Vagina (tissue), 2 donors: Measurements from ENCODE around the gene HAPSTR1. TPM values are rescaled to one million over a fixed set of nuclear protein-coding genes. Genes with fewer than 3 reads are reported as not detected.
A peak's percentile ranks its signal among the peaks of the same experiment; 100 is the strongest.

ENCODE experiments used
- DNase-seq, 2 donors: peaks; one replicate each; pipeline ENCODE4 v3.0.0-alpha.2; 2017; ENCODE audit errors: extremely low spot score in 2 of 2
- H3K27ac ChIP-seq: fragments of 200-600 bp; sonication (generic); one replicate; pipeline ENCODE4 v1.5.1; 2019
- H3K27me3 ChIP-seq: fragments of 200-600 bp; sonication (generic); one replicate; pipeline ENCODE4 v1.5.1; 2019
- H3K36me3 ChIP-seq, 2 donors: fragments of 200-600 bp; sonication (generic); one replicate each; pipeline ENCODE4 v1.5.1; 2017 to 2019
- H3K4me1 ChIP-seq: fragments of 200-600 bp; sonication (generic); one replicate; pipeline ENCODE4 v1.5.1; 2019
- H3K4me3 ChIP-seq, 2 donors: fragments of 200-600 bp; sonication (generic); 1 replicate in 1 of 2; 2 replicates in 1 of 2; pipeline ENCODE4 v1.5.1; 2016 to 2019
- H3K9me3 ChIP-seq: fragments of 200-600 bp; sonication (generic); one replicate; pipeline ENCODE4 v1.5.1; 2019
- POLR2A ChIP-seq, 2 donors: fragments of 450-650 bp; IDR thresholded peaks; one replicate each; pipeline ENCODE4 v1.6.1; 2017; ENCODE audit warnings: antibody characterized with exemption in 2 of 2, mild to moderate bottlenecking in 2 of 2, moderate library complexity in 2 of 2
- POLR2AphosphoS5 ChIP-seq, 2 donors: sonication (generic); formaldehyde crosslinking; IDR thresholded peaks; one replicate each; pipeline ENCODE4 v1.9.0; 2017; ENCODE audit warnings: antibody characterized with exemption in 2 of 2, mild to moderate bottlenecking in 2 of 2, low read depth in 1 of 2; ENCODE audit not compliant: insufficient read depth in 1 of 2
- intact Hi-C: fragments of 100-400 bp; cut with DNase I; formaldehyde crosslinking; loops from one replicate; pipeline ENCODE4 v1.15.1; 2023
- total RNA-seq: library from RNA; depleted of rRNA; stranded (reverse); fragments of >200 nt; gene quantifications from one replicate; pipeline ENCODE4 v1.2.3, GENCODE V29; 2016
- TF ChIP-seq, protein P1 (sequence below), 3 experiments: fragments of 450-650 bp in 2 of 3; fragments of 200-600 bp in 1 of 3; sonication (generic) in 1 of 3; IDR thresholded peaks; one replicate each; pipeline ENCODE4 v1.5.1; 2017 to 2019; ENCODE audit warnings: antibody characterized with exemption in 3 of 3, mild to moderate bottlenecking in 2 of 3, moderate library complexity in 2 of 3

The HAPSTR1 gene
- total RNA-seq, 1 donor from 2014 or later: 33.6 TPM

DNA sequence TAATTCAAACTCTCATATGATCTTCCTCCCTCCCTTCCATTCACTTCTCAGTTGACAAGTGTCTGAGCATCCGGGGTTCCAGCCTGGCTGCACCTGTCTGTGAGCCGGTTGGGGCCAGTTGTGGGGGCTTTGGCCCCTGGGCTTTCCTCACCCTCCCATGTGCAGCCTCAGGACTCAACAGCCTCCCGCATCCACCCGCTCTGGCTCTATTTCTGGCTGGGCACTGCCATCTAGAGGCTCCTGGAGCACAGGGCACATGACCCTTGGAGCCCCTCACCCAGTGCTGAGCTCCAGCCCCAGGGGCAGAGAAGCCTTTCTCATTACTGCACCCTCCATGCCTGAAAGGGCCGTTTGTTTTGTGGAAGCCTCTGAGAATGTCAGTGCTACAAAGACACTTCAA lies 43.3 kb downstream of the HAPSTR1 start:
- H3K4me1 ChIP-seq: peaks cover 9% of the 10 kb centered on the region
- intact Hi-C loops: no loop called here
- H3K4me3 ChIP-seq: no peak overlapping the region
- no peak overlapping the region for H3K27ac ChIP-seq
- DNase-seq: no peak
- H3K36me3 ChIP-seq: no peaks in the 10 kb centered on the region
- no peaks in the 10 kb centered on the region for H3K27me3 ChIP-seq
- no peak for TF ChIP-seq POLR2A (IDR thresholded peaks at IDR 0.05)
- no peak for TF ChIP-seq POLR2AphosphoS5 (IDR thresholded peaks at IDR 0.05; ENCODE audit: insufficient read depth in 1 of 2, low read depth in 1 of 2)
- TF ChIP-seq, protein P1, sequence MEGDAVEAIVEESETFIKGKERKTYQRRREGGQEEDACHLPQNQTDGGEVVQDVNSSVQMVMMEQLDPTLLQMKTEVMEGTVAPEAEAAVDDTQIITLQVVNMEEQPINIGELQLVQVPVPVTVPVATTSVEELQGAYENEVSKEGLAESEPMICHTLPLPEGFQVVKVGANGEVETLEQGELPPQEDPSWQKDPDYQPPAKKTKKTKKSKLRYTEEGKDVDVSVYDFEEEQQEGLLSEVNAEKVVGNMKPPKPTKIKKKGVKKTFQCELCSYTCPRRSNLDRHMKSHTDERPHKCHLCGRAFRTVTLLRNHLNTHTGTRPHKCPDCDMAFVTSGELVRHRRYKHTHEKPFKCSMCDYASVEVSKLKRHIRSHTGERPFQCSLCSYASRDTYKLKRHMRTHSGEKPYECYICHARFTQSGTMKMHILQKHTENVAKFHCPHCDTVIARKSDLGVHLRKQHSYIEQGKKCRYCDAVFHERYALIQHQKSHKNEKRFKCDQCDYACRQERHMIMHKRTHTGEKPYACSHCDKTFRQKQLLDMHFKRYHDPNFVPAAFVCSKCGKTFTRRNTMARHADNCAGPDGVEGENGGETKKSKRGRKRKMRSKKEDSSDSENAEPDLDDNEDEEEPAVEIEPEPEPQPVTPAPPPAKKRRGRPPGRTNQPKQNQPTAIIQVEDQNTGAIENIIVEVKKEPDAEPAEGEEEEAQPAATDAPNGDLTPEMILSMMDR (IDR thresholded peaks at IDR 0.05): peak in 2 of 3 experiments; percentile 12 to 19
- no peaks in the 10 kb centered on the region for H3K9me3 ChIP-seq

DNA sequence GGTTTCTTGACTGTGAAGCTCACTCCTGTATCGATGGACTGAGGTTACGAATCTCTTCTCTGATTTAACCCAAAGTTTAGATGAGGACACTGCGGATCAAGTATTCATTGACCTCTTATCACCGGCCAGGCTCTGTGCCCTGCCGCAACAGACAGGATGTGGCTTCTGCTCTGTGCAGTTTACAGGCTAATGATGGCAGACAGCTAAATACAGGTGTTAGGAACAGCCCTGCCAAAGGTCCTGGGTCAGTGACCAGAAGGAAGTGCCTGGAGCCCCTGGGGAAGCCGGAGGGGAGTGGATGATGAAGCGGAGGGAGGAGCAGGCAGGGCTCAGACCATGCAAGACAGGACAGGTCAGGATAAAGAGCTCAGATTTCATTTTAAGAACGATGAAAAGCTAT lies 44.4 kb downstream of the HAPSTR1 start:
- Histone ChIP-seq H3K4me3 (no peak overlapping the region), H3K36me3 (no peaks in the 10 kb centered on the region), H3K9me3 (no peaks in the 10 kb centered on the region), H3K27ac (no peak overlapping the region), H3K4me1 (peaks cover 9% of the 10 kb centered on the region), H3K27me3 (no peaks in the 10 kb centered on the region)
- DNase-seq: no peak
- intact Hi-C loops: no loop called here
- TF ChIP-seq POLR2AphosphoS5 (IDR thresholded peaks at IDR 0.05; ENCODE audit: insufficient read depth in 1 of 2, low read depth in 1 of 2) (no peak), POLR2A (IDR thresholded peaks at IDR 0.05) (no peak)
- TF ChIP-seq, protein P1 (IDR thresholded peaks at IDR 0.05): no peak

DNA sequence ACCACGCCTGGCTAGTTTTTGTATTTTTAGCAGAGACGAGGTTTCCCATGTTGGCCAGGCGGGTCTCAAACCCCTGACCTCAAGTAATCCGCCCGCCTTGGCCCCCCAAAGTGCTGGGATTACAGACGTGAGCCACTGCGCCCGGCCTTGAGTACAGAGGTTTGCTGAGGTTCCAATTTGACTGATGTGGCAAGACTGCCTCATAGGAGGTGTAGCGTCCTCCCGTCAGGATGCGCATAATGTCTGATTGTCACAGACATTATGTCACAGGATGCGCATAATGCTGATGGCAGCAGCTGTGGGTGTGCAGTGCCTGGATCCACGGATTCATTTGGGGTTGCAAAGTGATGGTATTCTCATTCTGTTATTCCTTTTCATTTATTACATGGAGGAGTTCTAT lies 45.2 kb downstream of the HAPSTR1 start:
- no peaks in the 10 kb centered on the region for H3K36me3 ChIP-seq
- H3K27ac ChIP-seq: no peak overlapping the region
- TF ChIP-seq, protein P1 (IDR thresholded peaks at IDR 0.05): no peak
- TF ChIP-seq POLR2A (IDR thresholded peaks at IDR 0.05): no peak
- TF ChIP-seq POLR2AphosphoS5 (IDR thresholded peaks at IDR 0.05; ENCODE audit: insufficient read depth in 1 of 2, low read depth in 1 of 2): no peak
- intact Hi-C loops: no loop called here
- DNase-seq: no peak
- H3K9me3 ChIP-seq: no peaks in the 10 kb centered on the region
- H3K4me1 ChIP-seq: peaks cover 9% of the 10 kb centered on the region
- no peaks in the 10 kb centered on the region for H3K27me3 ChIP-seq
- H3K4me3 ChIP-seq: no peak overlapping the region

DNA sequence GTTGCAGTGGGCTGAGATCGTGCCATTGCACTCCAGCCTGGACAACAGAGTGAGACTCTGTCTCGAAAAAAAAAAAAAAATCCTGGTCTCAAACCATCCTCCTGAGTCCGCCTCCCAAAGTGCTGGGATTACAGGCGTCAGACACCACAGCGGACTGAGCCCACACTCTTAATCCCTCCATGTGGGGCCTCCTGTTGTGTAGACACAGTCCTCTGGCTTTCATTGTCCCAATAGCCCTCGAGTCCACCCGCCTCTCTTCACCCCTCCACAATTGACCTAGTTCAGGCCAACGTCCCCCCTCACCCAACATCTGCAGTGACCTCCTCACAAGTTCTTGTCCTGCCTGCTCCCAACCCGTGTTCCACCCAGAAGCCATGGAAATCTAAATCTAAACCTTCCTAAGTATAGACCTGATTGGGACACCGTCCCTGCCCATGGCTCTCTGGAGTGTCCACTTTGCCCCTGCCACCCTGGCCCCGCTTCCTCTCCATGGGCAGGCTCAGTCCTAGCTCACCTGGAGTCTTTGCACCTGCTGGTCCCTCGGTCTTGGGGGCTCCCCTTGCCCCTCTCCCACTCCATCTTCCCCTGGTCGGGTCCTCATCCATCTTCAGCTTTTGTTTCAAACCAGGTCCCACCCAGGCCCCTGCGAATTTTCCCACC lies 46.7 kb downstream of the HAPSTR1 start:
- no peak overlapping the region for H3K4me3 ChIP-seq
- intact Hi-C loops: no loop called here
- peaks cover 9% of the 10 kb centered on the region for H3K4me1 ChIP-seq
- no peaks in the 10 kb centered on the region for H3K9me3 ChIP-seq
- no peaks in the 10 kb centered on the region for H3K27me3 ChIP-seq
- no peaks in the 10 kb centered on the region for H3K36me3 ChIP-seq
- DNase-seq: no peak
- no peak overlapping the region for H3K27ac ChIP-seq
- TF ChIP-seq, protein P1 (IDR thresholded peaks at IDR 0.05): no peak
- TF ChIP-seq POLR2A (IDR thresholded peaks at IDR 0.05) (no peak), POLR2AphosphoS5 (IDR thresholded peaks at IDR 0.05; ENCODE audit: insufficient read depth in 1 of 2, low read depth in 1 of 2) (no peak)

DNA sequence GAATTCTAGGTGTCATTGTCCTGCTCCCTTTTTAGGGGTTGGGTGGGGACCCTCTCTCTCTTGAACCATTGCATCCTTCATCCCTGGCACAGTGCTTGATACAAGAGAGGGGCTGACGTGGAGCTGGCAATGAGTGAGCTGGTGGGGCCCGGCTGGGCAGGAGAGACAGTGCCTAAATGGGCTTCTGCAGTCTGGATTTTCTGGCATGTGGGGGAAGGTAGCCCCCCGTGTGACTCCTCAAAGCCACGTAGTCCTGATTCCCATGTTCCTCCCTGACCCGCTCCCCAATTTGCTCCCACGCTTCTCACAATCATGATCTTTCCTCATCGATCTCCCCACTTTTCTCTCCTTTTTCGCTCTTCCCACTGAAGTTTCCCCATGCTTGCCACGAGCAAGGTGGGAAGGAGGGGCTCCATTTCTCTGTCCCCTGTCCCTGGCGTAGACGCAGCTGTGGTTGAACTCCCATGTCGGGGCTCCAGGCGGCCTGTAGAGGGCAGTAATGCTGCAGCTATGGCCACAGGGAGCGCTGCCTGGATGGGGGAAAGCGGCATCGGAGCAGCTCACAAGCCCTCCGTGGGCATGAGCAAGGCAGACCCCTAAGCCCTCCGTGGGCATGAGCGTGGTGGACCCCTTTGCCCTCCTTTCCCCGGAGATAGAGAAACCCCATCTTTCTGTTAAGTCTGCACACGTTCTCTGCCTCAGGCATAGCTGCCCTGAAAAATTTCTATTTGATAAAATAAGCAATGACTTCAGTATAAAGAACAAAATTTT lies 47.5 kb downstream of the HAPSTR1 start:
- no peaks in the 10 kb centered on the region for H3K27me3 ChIP-seq
- no peak overlapping the region for H3K4me3 ChIP-seq
- TF ChIP-seq POLR2A (IDR thresholded peaks at IDR 0.05) (no peak), POLR2AphosphoS5 (IDR thresholded peaks at IDR 0.05; ENCODE audit: insufficient read depth in 1 of 2, low read depth in 1 of 2) (no peak)
- TF ChIP-seq, protein P1 (IDR thresholded peaks at IDR 0.05): peak; percentile 25 to 75 (median 58)
- H3K4me1 ChIP-seq: peaks cover 9% of the 10 kb centered on the region
- no peak overlapping the region for H3K27ac ChIP-seq
- H3K9me3 ChIP-seq: no peaks in the 10 kb centered on the region
- intact Hi-C loops: no loop called here
- no peak for DNase-seq
- H3K36me3 ChIP-seq: no peaks in the 10 kb centered on the region
